Right lobe of liver (tissue), 4 donors: ENCODE measurements around the gene CLP1.

Experiments used
- POLR2A ChIP-seq: fragments of 450-650 bp; IDR thresholded peaks from one replicate; pipeline ENCODE4 v1.6.1; 2017; ENCODE audit warnings: antibody characterized with exemption, mild to moderate bottlenecking
- TF ChIP-seq, protein P1 (sequence below), 4 donors: fragments of 200-600 bp in 3 of 4; fragments of 450-650 bp in 1 of 4; IDR thresholded peaks; one replicate each; pipeline versions ENCODE4 v1.5.1 to v1.8.0; 2016 to 2022; ENCODE audit warnings: antibody characterized with exemption in 4 of 4, mild to moderate bottlenecking in 2 of 4
- donor health status: DM: no; HTN: no; CAD: no.
- donor health status: DM: no; HTN: no; CAD: no.
- donor health status: DM: no; HTN: yes; CAD: no.

DNA sequence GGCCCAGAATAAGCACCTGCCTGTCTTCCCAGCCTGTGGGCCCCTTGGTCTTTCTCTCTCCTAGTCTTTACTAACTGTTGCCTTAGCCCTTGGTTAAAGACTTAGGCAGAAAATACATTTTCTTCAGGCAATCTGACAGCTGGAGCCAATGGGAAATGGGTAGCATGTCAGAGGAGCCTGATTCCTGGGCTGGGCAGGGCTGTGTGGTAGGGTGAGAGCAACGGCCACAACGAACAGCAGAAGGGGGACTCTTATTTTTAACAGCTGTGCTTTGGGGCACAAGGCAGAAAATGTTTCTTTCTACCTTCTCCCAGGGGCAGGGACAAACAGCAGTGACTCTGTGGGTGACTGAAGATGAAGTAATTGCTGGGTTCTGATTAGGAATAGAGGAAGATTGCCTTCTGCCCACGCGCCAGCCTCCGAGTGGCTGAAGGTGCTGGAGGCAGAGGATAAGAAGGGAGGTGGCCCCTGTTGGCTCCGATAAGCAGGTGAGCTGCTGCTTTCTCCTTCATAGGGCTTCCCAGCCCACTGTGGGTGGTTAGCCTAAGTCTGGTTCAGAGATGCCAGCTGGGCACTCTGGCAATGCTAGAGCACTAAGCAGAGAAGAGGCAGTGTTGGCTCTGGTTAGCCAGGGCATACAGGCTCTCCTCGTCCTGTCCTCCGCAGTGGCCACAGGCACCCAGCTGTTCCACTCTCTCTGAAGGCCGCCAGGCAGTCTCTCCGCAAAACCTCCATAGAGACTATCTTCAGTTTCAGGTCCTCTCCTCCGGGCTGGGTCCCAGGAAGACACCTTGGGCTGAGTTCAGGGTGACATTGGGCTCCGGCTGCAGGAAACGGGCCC is 9.4 kb upstream of the CLP1 start:
- TF ChIP-seq, protein P1, sequence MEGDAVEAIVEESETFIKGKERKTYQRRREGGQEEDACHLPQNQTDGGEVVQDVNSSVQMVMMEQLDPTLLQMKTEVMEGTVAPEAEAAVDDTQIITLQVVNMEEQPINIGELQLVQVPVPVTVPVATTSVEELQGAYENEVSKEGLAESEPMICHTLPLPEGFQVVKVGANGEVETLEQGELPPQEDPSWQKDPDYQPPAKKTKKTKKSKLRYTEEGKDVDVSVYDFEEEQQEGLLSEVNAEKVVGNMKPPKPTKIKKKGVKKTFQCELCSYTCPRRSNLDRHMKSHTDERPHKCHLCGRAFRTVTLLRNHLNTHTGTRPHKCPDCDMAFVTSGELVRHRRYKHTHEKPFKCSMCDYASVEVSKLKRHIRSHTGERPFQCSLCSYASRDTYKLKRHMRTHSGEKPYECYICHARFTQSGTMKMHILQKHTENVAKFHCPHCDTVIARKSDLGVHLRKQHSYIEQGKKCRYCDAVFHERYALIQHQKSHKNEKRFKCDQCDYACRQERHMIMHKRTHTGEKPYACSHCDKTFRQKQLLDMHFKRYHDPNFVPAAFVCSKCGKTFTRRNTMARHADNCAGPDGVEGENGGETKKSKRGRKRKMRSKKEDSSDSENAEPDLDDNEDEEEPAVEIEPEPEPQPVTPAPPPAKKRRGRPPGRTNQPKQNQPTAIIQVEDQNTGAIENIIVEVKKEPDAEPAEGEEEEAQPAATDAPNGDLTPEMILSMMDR (IDR thresholded peaks at IDR 0.05): no peak
- TF ChIP-seq POLR2A: no peak
